ENCODE results near the gene PADI6.
"Not testable (repeated sequence)": the region's sequence is repeated elsewhere in the genome, so short reads cannot be mapped to it uniquely, and the experiment has no call there.

Gene PADI6

DNA sequence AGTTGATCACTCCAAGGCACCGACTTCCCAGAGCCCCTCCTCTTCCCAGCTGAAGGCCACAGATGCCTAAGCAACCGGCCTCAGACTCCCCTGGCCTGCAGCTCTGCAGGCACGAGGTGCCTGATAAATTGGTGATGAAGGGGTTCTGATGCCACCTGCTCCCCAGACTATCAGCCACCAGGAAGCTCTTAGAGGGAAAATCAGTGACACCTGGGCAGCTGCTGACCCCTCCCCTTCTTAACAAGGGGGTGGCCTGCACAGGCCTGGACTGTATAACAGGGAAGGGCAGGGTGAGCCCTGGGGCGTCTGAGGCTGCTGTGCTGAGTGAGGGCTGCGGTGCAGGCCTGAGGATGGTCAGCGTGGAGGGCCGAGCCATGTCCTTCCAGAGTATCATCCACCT, at the start of gene PADI6:
PADI6 (plus strand) TSS at position 301 of the 400 bp plus-strand sequence; CDS start at position 351, 50 bp downstream.
- no peak for DNase-seq

GRCh38 chr1:17328855-17329254, 43.1 kb upstream of the PADI6 start:
- no peak for DNase-seq

DNA sequence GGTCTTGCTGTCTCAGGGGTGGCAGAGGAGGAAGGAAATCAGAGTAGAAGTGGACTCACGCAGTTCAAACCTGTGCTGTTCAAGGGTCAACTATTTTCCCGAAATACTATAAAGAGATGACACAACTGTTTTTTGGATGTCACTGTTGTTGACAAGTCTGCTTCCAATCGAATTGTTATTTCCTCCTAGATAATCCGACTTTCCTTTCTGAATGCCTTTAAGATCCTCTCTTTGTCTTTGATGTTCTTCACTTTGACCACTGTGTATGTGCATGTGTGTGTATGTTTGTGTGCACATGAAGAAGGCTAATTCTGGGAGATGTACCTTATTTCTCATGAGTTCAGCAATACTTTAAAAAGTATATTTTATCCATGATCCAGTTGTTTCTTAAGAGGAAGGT, 42.4 kb upstream of the PADI6 start:
- DNase-seq: no peak

DNA sequence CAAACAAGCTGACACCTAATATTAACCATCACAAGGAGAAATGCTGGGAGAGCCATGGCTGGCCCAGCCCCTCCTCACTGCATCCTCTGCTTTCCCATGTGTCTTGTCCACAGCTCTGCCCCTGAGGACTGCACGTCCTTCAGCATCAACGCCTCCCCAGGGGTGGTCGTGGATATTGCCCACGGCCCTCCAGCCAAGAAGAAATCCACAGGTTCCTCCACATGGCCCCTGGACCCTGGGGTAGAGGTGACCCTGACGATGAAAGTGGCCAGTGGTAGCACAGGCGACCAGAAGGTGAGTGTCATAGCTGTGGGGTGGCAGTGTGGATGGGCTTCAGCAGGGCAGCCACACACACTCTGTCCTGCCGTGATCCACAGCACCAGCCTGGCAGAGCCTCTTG, 41.1 kb upstream of the PADI6 start:
- DNase-seq: no peak

DNA sequence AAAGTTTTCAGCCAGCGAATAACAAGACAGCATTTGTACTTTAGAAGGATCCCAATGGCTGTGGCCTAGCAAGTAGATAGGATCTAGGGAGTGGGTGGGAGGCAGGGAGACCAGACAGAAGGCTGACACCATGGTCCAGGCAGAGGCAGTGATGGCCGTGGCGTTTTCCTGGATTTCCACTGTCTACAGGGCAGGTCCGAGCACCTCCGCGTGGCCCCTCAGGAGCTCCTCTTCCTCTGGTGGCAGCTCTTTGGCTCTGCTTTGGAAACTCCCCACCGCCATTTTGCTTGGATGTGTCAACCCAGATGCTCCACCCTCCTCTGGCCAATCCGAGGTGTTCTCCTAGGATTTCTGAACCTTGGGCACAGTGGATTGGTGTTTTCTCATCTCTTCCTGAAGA, 38.9 kb upstream of the PADI6 start:
- no peak for DNase-seq

DNA sequence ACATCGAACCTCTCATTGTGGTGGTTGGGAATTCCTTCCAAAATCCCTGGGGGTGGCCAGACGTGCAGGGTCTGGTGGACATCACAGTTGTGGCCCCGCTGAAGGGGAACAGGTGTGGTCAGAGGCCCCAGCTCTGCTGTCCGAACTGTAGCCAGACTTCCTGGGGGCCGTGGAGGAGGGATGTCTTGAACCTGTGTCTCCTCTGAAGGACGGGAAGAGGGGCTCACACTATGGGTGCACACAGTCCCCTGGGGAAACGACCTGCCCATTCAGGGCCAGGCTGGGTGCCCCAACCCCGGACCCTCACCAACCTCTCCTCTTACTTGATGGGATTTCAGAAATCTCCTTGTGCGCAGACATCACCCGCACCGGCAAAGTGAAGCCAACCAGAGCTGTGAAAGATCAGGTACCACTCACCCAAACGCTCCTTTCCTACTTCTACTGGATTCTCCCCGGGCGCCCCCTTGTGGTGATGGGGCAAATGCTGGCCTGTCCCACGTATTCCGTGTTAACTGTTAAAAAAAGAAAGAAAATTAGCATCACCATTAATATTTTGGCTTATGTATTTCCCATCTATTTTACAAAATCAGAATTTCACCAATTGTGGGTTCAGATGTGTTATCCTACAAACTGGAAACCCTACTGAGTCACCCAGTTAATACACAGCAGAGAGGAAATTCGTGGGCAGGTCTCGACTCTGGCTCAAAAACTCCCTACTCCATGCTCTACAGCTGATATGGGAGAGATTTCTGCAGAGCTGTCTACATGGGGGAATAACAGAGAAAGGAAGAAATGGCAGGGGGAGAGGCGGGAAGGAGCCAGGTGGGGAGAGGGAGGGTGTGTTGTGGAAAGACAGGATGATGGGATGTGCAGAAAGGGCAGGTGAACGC, 35.9 kb upstream of the PADI6 start:
- DNase-seq: peak; percentile 68

DNA sequence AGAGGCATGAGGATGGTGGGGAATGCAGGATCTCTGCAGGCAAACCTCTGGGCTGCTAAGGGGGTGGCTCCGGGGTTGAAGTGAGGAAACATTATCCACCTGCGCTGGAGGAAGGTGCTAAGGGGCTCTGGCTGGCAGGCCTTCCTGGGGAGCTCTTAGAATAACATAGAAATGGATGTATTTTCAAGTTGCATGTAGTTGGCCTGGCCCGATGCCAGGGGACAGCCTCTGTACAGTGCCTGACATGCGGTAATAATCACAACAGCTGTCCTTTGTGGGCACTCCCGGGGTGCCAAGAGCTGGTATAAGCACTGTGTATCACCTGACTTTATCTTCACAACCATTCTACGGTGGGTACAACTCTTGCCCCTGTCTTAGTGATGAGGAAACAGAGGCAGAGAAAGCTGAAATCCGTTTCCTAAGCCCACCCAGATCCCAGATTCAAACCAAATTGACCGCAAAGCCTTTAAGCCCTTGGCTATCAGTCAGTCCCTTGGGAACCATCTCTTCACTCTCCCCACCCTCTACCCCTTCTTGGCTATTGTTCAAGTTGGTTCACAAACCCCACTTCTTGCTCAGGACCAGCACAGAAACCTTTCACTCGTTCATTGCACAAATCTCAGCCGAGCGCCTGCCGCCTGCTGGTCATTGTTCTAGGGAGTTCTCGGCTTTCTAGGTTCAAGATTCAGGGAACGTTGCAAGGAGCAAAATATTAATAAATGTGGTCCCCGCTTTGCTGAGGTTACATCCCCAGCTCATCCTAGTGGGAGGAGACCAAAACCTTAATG, 33.1 kb upstream of the PADI6 start:
- DNase-seq: no peak

GRCh38 chr1:17339521-17339920, 32.5 kb upstream of the PADI6 start:
- no peak for DNase-seq

GRCh38 chr1:17340358-17340757, 31.6 kb upstream of the PADI6 start:
- no peak for DNase-seq

DNA sequence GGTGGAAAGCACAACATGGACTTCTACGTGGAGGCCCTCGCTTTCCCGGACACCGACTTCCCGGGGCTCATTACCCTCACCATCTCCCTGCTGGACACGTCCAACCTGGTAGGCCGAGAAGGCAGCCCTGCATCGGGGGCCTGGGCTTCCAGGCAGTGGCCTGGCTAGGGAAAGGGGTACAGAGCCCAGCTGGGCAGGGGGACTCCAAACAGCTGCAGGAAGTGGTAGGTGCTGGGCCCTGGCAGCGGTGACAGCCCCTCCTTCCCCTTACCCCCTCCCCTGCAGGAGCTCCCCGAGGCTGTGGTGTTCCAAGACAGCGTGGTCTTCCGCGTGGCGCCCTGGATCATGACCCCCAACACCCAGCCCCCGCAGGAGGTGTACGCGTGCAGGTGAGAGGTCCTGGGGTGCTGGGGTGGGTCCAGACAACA, 30.0 kb upstream of the PADI6 start:
- DNase-seq: no peak

DNA sequence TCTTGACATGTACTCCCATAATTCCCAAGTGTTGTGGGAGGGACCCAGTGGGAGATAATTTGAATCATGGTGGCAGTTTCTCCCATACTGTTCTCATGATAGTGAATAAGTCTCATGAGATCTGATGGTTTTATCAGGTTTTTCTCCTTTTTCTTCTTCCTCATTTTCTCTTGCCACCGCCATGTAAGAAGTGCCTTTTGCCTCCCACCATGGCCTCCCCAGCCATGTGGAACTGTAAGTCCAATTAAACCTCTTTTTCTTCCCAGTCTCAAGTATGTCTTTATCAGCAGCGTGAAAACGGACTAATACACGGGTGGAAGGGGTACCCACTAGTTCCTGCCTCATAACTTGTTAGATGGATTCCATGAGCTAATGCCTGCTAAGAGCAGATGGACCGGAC, 26.5 kb upstream of the PADI6 start:
- DNase-seq: not testable (repeated sequence)

GRCh38 chr1:17346046-17346789, 25.8 kb upstream of the PADI6 start:
- no peak for DNase-seq

- no peak for DNase-seq
These were observed 24.0 kb upstream of the PADI6 start for GRCh38 chr1:17347769-17348592.

- no peak for DNase-seq
These were observed 23.3 kb upstream of the PADI6 start for GRCh38 chr1:17348593-17349234.

- DNase-seq: no peak
These were observed 21.9 kb upstream of the PADI6 start for GRCh38 chr1:17350083-17350482.

- DNase-seq: no peak
These were observed 21.0 kb upstream of the PADI6 start for GRCh38 chr1:17350928-17351446.

GRCh38 chr1:17351598-17352324, 20.2 kb upstream of the PADI6 start:
- DNase-seq: no peak

GRCh38 chr1:17352419-17352909, 19.5 kb upstream of the PADI6 start:
- no peak for DNase-seq

DNA sequence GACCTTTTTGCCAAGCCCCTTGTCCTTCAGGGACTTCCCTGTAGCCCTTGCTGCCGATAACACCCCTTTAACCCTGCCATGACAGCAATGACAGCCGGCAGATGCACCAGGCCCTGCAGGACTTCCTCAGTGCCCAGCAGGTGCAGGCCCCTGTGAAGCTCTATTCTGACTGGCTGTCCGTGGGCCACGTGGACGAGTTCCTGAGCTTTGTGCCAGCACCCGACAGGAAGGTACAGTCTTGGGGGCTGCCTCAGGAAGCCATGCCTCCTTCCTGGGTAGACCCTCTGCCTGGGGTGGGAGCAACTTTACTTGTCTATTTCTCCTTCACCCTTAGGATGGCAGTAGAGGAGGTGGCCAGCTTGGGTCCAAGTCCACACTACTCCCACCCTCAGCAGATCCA, 16.1 kb upstream of the PADI6 start:
- DNase-seq: no peak

GRCh38 chr1:17356387-17357026, 15.5 kb upstream of the PADI6 start:
- no peak for DNase-seq

All from OCI-M1 (cell line).